Midbrain (tissue), 1 donor: ENCODE data around the gene DNAJC18.

ENCODE experiments used
- DNase-seq: peaks from one replicate; lab custom pipeline; 2025; lab: John Stamatoyannopoulos, UW

The DNAJC18 gene

GRCh38 chr5:139403787-139404483 is 35.4 kb downstream of the DNAJC18 start, which contains the start of gene SPATA24:
Gene SPATA24 (minus strand): TSS chr5:139404089. CDS start chr5:139404060, 29 bp downstream.
- peak; percentile 98 for DNase-seq

DNA sequence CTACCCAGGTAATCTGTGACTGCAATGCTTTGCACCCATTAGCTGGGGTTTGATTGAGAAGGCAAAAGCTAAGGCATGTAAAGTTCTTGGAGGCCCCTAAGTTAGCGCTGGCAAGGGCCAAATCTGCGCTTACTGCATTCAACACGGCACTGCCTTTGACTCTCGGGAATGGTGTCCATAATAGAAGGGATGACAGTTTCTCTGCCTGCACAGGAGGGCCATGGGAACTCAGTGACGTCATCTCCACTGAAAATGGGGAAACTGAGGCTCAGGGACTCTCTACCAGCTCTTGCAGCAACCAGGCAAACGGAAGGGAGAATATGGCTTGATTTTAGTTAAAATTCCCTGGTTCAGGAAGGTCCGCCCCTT is 35.9 kb downstream of the DNAJC18 start:
- DNase-seq, result no peak

- no peak for DNase-seq
Measured at GRCh38 chr5:139402561-139403158, 36.7 kb downstream of the DNAJC18 start.

DNA sequence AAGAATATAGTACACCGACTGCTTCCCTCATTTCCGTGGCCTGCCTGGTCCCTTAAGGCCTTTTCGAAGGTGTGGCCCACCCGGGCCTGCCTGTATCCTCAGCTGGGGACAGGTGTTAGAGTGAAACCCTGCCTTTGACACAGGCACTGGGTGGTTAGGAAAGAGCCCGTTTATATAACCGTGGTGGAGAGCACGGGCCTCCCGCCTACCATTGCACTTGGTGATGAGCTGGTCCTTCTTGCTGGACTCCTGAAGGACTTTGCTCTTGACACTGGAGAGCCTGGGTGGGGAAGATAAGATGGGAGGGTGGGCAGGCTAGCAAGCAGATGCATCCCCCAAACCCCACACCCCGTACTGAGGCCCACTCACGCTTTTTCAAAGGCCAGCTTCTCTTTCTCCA is 37.8 kb downstream of the DNAJC18 start:
- no peak for DNase-seq

DNA sequence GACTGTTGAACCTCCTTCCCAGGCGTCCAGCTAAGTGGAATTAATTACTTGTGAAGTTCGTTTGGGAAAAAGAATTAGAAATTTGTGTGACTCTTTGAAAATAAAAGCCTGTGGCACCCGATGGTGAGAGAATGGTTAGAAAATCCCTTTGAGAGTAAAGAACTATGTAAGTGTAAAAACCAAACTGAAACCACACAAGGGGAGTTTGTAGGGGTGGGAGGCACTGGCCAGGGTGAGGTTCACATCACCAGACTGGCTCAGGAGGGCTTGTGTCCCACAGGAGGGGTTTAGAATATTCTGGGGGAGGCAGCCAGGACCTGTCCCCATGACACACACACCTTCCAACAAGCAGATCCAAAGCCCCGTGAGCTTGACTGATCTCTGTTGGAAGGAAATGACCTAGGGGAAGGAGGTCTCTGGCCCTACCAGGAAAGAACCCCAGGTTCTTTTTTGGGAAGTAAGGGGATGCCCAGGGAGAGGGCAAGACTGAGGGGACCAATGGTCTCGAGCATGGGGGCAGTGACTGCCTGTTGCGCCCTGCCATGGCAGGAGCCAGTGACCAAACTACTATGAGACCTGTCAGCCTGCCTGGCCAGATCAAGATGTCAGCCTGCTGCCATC is 39.7 kb downstream of the DNAJC18 start:
- DNase-seq, result no peak

- no peak for DNase-seq
Measured at GRCh38 chr5:139397921-139398320, 41.4 kb downstream of the DNAJC18 start.

DNA sequence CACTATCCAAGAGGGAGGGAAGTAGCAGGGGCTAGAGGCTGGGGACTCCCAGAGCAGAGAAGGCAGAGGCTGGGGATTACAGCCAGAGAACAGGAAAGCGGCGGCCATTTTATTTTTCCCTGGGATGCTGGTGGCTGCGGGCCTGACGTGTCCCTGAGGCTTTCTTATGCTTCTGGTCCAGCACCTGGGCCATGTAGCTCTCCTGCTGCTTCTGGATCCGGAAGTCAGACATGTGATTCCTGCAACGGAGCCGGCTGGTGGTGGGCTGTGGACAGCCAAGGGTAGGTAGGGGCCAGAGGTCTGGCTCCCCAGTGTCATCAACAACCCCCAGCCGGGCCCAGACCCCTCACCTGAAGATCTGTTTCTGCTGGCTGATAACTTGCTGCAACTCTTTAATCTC is 42.6 kb downstream of the DNAJC18 start:
- no peak for DNase-seq

DNA sequence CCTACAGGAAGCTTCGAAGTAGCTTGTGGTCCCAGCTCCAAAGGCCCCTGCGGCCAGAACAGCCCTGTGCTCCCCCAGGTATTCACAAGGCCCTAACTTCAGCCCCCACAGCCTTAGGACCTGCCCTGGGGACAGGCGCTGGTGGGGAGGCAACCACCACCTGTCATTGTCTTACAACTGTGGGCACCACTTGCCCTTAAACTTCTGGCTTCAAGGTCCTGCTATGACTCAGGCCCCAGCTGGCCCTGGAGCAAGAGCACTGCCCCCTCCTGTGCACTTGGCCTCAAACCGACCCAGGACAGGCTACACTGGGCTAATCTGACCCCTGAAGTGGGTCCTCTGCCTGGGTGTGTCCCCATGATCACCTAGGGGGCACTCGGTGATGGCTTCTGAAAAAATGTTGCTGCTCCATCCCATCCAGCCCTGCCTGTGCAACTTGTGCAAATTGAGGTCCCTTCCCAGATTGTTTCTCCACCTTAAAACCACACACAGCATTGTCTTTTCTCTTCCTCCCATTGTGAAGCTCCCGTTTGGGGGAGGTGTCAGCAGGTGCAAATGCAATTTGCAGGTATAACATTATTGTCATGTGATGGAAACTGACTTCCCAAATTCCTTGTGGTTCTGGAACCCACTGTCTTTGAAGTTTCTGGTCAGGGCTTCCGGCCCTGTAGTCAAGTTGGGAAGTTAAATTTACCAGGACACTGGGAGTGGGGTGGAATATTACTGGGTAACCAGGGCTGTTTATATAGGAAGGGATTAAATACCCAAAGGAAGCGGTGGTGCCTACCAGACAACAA is 43.3 kb downstream of the DNAJC18 start:
- DNase-seq, result no peak

GRCh38 chr5:139394654-139395566 is 44.4 kb downstream of the DNAJC18 start, which contains the start of gene PROB1:
Gene PROB1 (minus strand): TSS chr5:139395104. CDS start chr5:139395081, 23 bp downstream.
- no peak for DNase-seq

GRCh38 chr5:139394123-139394653 is 45.1 kb downstream of the DNAJC18 start:
- DNase-seq, result no peak

DNA sequence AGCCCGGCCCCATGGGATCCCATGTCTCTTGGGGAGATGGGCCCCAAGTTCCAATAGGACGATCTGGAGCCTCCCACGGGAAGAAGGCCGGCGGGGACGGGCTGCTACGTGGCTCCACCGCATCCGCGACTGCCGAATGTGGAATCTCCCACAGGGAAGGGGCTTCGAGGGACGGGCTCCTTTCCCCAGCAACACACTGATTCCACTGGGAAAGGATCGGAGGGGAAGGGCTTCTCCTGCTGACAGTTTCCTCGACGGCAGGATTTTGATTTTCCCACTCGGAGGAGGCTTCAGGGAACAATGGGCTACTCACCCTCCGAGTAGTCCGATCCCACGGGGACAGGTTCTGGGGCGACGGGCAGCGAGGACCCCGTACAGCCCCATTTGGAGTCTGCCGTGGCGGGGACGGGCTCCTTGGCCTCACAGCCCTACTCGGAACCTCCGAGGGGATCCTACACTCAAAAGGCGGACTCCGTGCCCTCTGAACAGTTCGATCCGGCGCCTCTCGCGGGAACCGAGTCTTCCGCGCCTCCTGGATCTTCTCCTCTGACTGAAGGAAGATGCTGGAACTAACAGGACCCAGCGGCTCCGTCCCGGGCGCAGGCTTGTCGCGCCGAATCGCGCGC is 45.7 kb downstream of the DNAJC18 start:
- DNase-seq, result no peak

DNA sequence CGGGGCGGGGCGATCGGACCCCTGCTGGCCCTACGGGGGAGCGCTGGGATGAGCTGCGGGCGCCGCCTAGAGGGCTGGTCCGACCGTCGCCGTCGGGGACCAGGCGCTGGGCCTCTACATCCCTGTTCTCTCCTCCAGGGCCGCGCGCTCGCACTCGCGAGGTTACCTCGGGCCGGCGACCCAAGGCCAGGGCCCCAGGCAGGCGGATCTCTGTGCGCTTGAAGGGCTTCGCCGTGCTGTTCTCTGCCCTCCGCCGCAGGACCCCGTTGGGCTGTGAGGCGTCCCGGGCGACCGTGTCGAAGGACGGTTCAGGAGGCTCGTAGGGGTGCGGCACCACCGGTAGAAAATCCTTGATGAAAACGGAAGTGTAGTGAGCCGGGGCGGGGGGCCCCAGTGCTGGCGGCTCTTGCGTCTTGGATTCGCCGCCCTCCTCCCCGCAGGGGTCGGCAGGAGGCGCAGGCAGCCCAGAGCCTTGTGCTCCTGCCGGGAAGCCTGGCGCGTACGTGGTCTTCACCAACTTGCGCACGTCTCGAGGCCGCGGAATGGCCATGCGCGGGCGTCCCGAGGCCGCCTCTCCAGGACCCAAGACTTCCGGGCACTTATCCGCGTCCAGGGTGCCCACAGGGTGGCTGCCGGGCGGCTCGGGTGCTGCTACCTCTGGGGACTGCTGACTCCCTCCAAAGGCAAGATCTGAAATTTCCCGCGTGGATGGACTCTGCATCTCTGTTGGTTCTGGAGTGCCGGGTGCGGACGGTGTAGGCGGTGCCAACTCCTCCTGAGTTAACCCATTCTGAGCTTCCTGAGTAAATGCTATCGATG is 46.4 kb downstream of the DNAJC18 start:
- no peak for DNase-seq

DNA sequence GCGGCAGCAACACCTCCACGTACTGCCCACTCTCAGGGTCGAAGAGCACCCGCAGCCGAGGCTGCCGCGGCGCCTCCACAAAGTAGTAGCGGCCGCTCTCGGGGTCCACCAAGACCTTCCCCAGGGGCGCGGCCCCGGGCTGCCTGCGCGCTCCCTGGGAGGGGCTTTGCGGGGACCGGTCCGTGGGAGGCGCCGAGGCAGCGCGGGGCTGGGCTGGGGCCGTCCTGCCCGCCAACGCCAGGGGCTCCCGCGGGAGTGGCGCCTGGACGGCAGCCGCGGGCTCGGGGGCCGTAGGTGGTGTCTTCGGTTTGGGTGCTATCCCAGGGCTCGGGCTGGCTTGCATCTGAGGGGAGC is 47.0 kb downstream of the DNAJC18 start:
- DNase-seq, result no peak

- DNase-seq, result no peak
Measured at GRCh38 chr5:139391570-139392323, 47.6 kb downstream of the DNAJC18 start.

DNA sequence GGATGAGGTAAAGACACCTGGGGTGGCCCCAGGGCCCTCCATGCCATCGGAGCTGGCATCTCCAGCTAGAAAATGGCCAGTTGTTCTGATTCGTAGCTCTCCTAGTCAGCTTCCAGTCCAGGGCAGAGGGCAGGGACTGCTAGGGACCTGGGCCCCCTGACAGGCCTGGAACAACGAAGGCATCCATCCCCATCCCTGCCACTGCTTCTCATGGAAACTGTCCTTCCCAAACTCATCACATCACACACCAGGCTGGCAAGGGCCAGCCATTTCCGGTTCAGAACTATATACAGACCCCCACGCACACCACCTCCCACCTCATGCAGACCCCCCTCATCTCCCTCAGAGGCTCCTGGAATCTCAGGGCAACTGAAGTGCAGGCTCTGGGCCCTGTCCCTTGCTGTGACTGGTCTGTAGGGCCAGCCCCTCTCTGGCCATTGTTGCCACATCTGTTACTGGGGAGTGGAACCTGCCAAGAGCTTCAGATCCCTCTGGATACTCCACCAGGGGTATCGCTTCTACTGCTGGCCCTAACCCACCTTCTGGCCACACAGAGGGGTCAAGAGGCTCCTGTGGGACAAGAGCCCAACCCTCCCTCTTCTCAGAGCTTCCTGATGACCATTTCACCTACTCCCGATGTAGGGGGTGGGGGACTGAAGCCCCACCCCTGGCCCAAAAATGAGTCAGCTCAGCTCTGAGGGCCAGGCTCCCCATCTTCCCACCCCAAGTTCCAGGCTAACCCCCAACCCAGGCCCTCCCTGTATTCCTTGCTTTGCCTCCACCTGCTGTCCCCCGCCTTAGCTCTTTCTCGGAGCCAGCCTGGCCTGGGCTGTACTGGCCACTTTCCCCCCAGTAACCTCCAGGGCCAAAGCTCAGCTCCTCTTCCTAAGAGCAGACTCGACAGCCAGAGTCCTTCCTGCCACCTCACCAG is 48.4 kb downstream of the DNAJC18 start:
- DNase-seq, result no peak

- DNase-seq, result no peak
Measured at GRCh38 chr5:139389701-139390638, 49.4 kb downstream of the DNAJC18 start, which contains the start of gene MZB1. Gene MZB1 (minus strand): TSS chr5:139389913. CDS start chr5:139389856, 57 bp downstream.
